ENCODE results near the gene ATXN7L3B. TPM values are rescaled to one million over a fixed set of nuclear protein-coding genes. Genes with fewer than 3 reads are reported as not detected.
"Not testable (repeated sequence)": the region's sequence is repeated elsewhere in the genome, so short reads cannot be mapped to it uniquely, and the experiment has no call there.

ATXN7L3B gene, protein sequence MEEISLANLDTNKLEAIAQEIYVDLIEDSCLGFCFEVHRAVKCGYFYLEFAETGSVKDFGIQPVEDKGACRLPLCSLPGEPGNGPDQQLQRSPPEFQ
- total RNA-seq, result 10 to 100 TPM; 19.8 to 19.9 TPM

GRCh38 chr12:74537707-74538385 lies at the start of gene ATXN7L3B:
Gene ATXN7L3B (plus strand): TSS chr12:74537835. CDS start chr12:74538113, 278 bp downstream.
- DNase-seq, result peak; percentile 94
- Mint-ChIP-seq H3K27me3 (ENCODE audit: low read depth) (no peaks in the 10 kb centered on the region), H3K9me3 (no peaks in the 10 kb centered on the region), H3K36me3 (ENCODE audit: low read depth) (peaks cover 41% of the 10 kb centered on the region), H3K4me3 (peak within 1 kb of the TSS; percentile 91), H3K27ac (peak within 1 kb of the TSS; percentile 97), H3K4me1 (ENCODE audit: low read depth) (peaks cover 48% of the 10 kb centered on the region)
- intact Hi-C loops (cut with micrococcal nuclease), result loop anchor here (1.0 to 5.0 kb wide), 5 partner anchors 126 to 1544 kb away; partner anchors contain the start of genes KRR1 and NAP1L1
- CTCF ChIA-PET, result interaction anchor here (0.7 to 0.8 kb wide), 2 partner anchors 15 to 796 kb away, joined by 3 read pairs; no protein-coding TSS in a partner anchor

GRCh38 chr12:74488134-74488533 lies 49.5 kb upstream of the ATXN7L3B start:
- intact Hi-C loops (cut with micrococcal nuclease), result no loop called here
- peaks cover 10% of the 10 kb centered on the region for H3K4me1 Mint-ChIP-seq (ENCODE audit: low read depth)
- no peak overlapping the region for H3K27ac Mint-ChIP-seq
- CTCF ChIA-PET, result no interaction called here
- H3K27me3 Mint-ChIP-seq (ENCODE audit: low read depth), result peaks cover 2% of the 10 kb centered on the region
- no peaks in the 10 kb centered on the region for H3K9me3 Mint-ChIP-seq
- H3K36me3 Mint-ChIP-seq (ENCODE audit: low read depth), result no peaks in the 10 kb centered on the region
- DNase-seq, result no peak
- no peak overlapping the region for H3K4me3 Mint-ChIP-seq

DNA sequence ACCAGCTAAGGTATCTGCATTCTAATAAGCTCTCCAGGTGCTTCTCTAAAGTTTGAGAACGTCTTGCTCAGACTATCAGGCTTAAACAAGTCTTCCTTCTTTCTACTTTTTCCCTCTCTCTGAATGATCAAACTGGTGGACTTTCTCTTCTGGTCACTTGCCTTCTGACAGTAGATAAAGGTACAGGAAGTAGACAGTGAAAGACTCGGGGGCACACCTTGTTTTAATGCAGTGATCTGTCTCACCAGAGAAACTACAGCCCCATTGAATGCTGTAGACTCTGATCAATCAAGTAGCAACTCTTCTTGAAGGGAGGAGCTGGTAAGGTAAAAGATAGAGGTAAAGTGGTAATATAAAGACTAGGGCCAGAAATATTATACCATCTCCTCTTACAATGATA lies 48.1 kb upstream of the ATXN7L3B start:
- CTCF ChIA-PET, result interaction anchor here (1.0 kb wide), 1 partner anchor 75 kb away, joined by 3 read pairs; no protein-coding TSS in a partner anchor
- H3K4me1 Mint-ChIP-seq (ENCODE audit: low read depth), result peaks cover 10% of the 10 kb centered on the region
- H3K36me3 Mint-ChIP-seq (ENCODE audit: low read depth), result no peaks in the 10 kb centered on the region
- intact Hi-C loops (cut with micrococcal nuclease), result no loop called here
- no peak overlapping the region for H3K4me3 Mint-ChIP-seq
- H3K27ac Mint-ChIP-seq, result no peak overlapping the region
- peaks cover 2% of the 10 kb centered on the region for H3K27me3 Mint-ChIP-seq (ENCODE audit: low read depth)
- H3K9me3 Mint-ChIP-seq, result no peaks in the 10 kb centered on the region
- DNase-seq, result no peak

GRCh38 chr12:74490390-74491064 lies 47.1 kb upstream of the ATXN7L3B start:
- H3K36me3 Mint-ChIP-seq (ENCODE audit: low read depth), result no peaks in the 10 kb centered on the region

GRCh38 chr12:74491374-74491773 lies 46.3 kb upstream of the ATXN7L3B start:
- H3K27ac Mint-ChIP-seq, result no peak overlapping the region
- H3K4me1 Mint-ChIP-seq (ENCODE audit: low read depth), result peaks cover 10% of the 10 kb centered on the region
- DNase-seq, result no peak
- no peaks in the 10 kb centered on the region for H3K36me3 Mint-ChIP-seq (ENCODE audit: low read depth)
- CTCF ChIA-PET, result interaction anchor here (0.8 kb wide), 1 partner anchor 1842 kb away, joined by 3 read pairs; no protein-coding TSS in a partner anchor
- no peak overlapping the region for H3K4me3 Mint-ChIP-seq
- peaks cover 7% of the 10 kb centered on the region for H3K27me3 Mint-ChIP-seq (ENCODE audit: low read depth)
- intact Hi-C loops (cut with micrococcal nuclease), result no loop called here
- no peaks in the 10 kb centered on the region for H3K9me3 Mint-ChIP-seq

More at GRCh38 chr12:74490390-74491064, 47.1 kb upstream of the ATXN7L3B start:
- Mint-ChIP-seq H3K27me3 (ENCODE audit: low read depth) (peaks cover 7% of the 10 kb centered on the region), H3K4me3 (peak overlapping the region; percentile 3), H3K4me1 (ENCODE audit: low read depth) (peaks cover 10% of the 10 kb centered on the region), H3K27ac (no peak overlapping the region), H3K9me3 (no peaks in the 10 kb centered on the region)
- no peak for DNase-seq
- CTCF ChIA-PET, result interaction anchor here (1.0 kb wide), 1 partner anchor 76 kb away, joined by 3 read pairs; no protein-coding TSS in a partner anchor
- intact Hi-C loops (cut with micrococcal nuclease), result no loop called here

- intact Hi-C loops (cut with micrococcal nuclease), result no loop called here
- no peak overlapping the region for H3K27ac Mint-ChIP-seq
- CTCF ChIA-PET, result interaction anchor here (0.7 kb wide), 1 partner anchor 55 kb away, joined by 4 read pairs; no protein-coding TSS in a partner anchor
- H3K36me3 Mint-ChIP-seq (ENCODE audit: low read depth), result no peaks in the 10 kb centered on the region
- H3K27me3 Mint-ChIP-seq (ENCODE audit: low read depth), result peaks cover 11% of the 10 kb centered on the region
- H3K9me3 Mint-ChIP-seq, result peaks cover 4% of the 10 kb centered on the region
- no peaks in the 10 kb centered on the region for H3K4me1 Mint-ChIP-seq (ENCODE audit: low read depth)
- DNase-seq, result no peak
- no peak overlapping the region for H3K4me3 Mint-ChIP-seq
Observed at GRCh38 chr12:74499192-74499591, 38.4 kb upstream of the ATXN7L3B start.

DNA sequence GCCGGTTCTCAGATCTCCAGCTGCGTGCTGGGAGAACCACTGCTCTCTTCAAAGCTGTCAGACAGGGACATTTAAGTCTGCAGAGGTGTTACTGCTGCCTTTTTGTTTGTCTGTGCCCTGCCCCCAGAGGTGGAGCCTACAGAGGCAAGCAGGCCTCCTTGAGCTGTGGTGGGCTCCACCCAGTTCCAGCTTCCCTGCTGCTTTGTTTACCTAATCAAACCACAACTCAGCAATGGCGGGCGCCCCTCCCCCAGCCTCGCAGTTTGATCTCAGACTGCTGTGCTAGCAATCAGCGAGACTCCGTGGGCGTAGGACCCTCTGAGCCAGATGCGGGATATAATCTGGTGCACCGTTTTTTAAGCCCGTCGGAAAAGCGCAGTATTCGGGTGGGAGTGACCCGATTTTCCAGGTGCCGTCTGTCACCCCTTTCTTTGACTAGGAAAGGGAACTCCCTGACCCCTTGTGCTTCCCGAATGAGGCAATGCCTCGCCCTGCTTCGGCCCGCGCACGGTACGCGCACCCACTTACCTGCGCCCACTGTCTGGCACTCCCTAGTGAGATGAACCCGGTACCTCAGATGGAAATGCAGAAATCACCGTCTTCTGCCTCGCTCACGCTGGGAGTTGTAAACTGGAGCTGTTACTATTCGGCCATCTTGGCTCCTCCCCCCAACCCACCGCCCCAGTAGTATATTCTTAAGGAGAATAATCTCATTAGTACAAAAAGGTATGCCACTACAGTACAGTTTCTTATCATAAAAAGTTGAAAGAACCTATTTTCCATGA lies 28.6 kb upstream of the ATXN7L3B start:
- H3K9me3 Mint-ChIP-seq; intact Hi-C loops (cut with micrococcal nuclease); H3K4me3 Mint-ChIP-seq; DNase-seq; H3K4me1 Mint-ChIP-seq (ENCODE audit: low read depth); H3K36me3 Mint-ChIP-seq (ENCODE audit: low read depth); H3K27ac Mint-ChIP-seq; CTCF ChIA-PET: not testable (repeated sequence)
- H3K27me3 Mint-ChIP-seq (ENCODE audit: low read depth), result peaks cover 12% of the 10 kb centered on the region

- Mint-ChIP-seq H3K9me3 (peaks cover 4% of the 10 kb centered on the region), H3K27me3 (ENCODE audit: low read depth) (peaks cover 12% of the 10 kb centered on the region), H3K36me3 (ENCODE audit: low read depth) (no peaks in the 10 kb centered on the region), H3K27ac (no peak overlapping the region), H3K4me1 (ENCODE audit: low read depth) (no peaks in the 10 kb centered on the region), H3K4me3 (no peak overlapping the region)
- no peak for DNase-seq
- intact Hi-C loops (cut with micrococcal nuclease), result no loop called here
- CTCF ChIA-PET, result no interaction called here
Observed at GRCh38 chr12:74509886-74510285, 27.7 kb upstream of the ATXN7L3B start.

DNA sequence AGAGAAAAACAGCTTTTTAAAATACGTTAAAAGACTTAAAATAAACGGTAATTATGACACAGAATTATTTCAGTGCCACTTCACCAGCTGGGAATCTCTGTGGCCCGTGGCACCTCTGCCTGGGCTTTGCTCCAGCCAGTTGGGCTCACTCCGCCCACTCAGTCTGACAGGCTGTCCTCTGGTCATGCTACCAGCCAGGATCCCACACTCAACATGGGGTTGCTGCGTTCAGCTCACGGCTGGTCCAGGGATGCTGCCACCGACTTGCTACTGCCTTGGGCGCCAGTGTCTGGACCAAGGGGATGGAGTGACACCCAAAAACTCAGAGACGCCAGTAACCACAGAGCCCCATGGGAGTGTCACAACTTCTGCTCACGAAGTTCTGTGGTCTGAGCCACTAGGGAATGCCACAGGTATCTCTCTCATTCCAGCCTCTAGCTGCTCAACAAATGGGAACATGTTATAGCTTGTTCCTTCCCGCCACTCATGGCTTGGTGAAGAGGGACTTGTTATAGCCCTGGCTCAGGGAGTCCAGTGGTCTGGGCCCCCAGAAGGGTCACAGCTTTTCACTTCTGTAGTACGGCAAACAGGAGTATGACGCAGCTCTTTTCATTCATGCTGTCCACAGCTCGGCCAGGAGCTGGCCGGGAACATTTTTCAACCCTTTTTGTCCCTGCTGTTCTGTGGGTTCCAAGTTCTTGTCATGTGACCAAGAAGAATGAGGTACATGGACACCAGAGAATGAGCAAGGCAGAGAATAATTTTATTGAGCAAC lies 23.4 kb upstream of the ATXN7L3B start:
- intact Hi-C loops (cut with micrococcal nuclease), result no loop called here
- no peak overlapping the region for H3K27ac Mint-ChIP-seq
- no peaks in the 10 kb centered on the region for H3K4me1 Mint-ChIP-seq (ENCODE audit: low read depth)
- H3K9me3 Mint-ChIP-seq, result no peaks in the 10 kb centered on the region
- H3K4me3 Mint-ChIP-seq, result no peak overlapping the region
- H3K27me3 Mint-ChIP-seq (ENCODE audit: low read depth), result peaks cover 16% of the 10 kb centered on the region
- CTCF ChIA-PET, result no interaction called here
- DNase-seq, result no peak
- H3K36me3 Mint-ChIP-seq (ENCODE audit: low read depth), result no peaks in the 10 kb centered on the region

- CTCF ChIA-PET, result no interaction called here
- no peak overlapping the region for H3K27ac Mint-ChIP-seq
- intact Hi-C loops (cut with micrococcal nuclease), result no loop called here
- H3K36me3 Mint-ChIP-seq (ENCODE audit: low read depth), result no peaks in the 10 kb centered on the region
- no peaks in the 10 kb centered on the region for H3K4me1 Mint-ChIP-seq (ENCODE audit: low read depth)
- no peaks in the 10 kb centered on the region for H3K9me3 Mint-ChIP-seq
- peaks cover 10% of the 10 kb centered on the region for H3K27me3 Mint-ChIP-seq (ENCODE audit: low read depth)
- no peak for DNase-seq
- H3K4me3 Mint-ChIP-seq, result no peak overlapping the region
Observed at GRCh38 chr12:74515849-74516248, 21.8 kb upstream of the ATXN7L3B start.

DNA sequence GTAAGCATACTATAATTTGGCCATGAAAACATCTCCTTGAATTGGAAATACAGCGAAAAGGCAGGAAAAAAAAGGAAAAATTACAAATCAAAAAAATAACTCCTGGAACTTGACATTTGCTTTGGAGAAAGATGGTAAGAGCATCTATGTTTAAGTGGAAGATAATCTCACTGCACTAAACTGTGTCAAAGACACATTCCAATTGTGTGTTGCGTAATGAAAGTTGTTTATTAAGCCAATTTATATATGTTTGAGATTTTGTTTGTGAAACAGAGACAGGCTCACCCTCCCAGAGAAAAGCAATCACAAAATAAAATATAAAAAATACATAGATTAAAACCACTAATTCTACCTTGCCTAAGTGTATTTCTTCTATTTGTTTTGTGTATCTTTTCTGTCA lies 11.1 kb upstream of the ATXN7L3B start:
- intact Hi-C loops (cut with micrococcal nuclease), result no loop called here
- H3K27me3 Mint-ChIP-seq (ENCODE audit: low read depth), result peaks cover 8% of the 10 kb centered on the region
- H3K4me1 Mint-ChIP-seq (ENCODE audit: low read depth), result no peaks in the 10 kb centered on the region
- no peak overlapping the region for H3K27ac Mint-ChIP-seq
- CTCF ChIA-PET, result no interaction called here
- no peaks in the 10 kb centered on the region for H3K36me3 Mint-ChIP-seq (ENCODE audit: low read depth)
- no peak overlapping the region for H3K4me3 Mint-ChIP-seq
- no peaks in the 10 kb centered on the region for H3K9me3 Mint-ChIP-seq
- DNase-seq, result no peak
